IMR-90 (cell line): ENCODE measurements around the gene PDXDC1. TPM values are rescaled to one million over a fixed set of nuclear protein-coding genes. Genes with fewer than 3 reads are reported as not detected.
"Not testable (repeated sequence)": the region's sequence is repeated elsewhere in the genome, so short reads cannot be mapped to it uniquely, and the experiment has no call there.

Experiments
- ATAC-seq: fragments of 200-7000 bp; cut with Tn5 transposase; 2 replicates; pipeline ENCODE4 v1.9.1; 2020; ENCODE audit warnings: low read depth, mild to moderate bottlenecking, moderate library complexity
- BruUV-seq: library from RNA; stranded (reverse); fragments of 400-500 nt; replicated peaks from 2 replicates; lab custom pipeline; 2021; lab: Mats Ljungman, UMichigan
- CTCF ChIA-PET: fragments of 300-600 bp; formaldehyde crosslinking; extraction: SDS; loops from one replicate; lab custom pipeline; 2021; ENCODE audit warnings: antibody characterized with exemption; lab: Yijun Ruan, JAX
- POLR2A ChIA-PET: fragments of 300-600 bp; sonication (Branson Sonifier 250); formaldehyde crosslinking; loops from one replicate; lab custom pipeline; 2022; ENCODE audit warnings: antibody characterized with exemption; ENCODE audit not compliant: unreplicated experiment; lab: Charles Lee
- DNase-seq: peaks from one replicate; pipeline ENCODE4 v3.0.0; 2013
- H2AFZ ChIP-seq: replicated peaks from 2 replicates; pipeline ENCODE3; 2013; ENCODE audit warnings: low read length, mild to moderate bottlenecking; ENCODE audit not compliant: poor library complexity
- H2AK5ac ChIP-seq: 2 replicates; pipeline ENCODE4 v1.6.1; 2013; ENCODE audit warnings: low read depth, low read length, inconsistent platforms
- H2AK9ac ChIP-seq: replicated peaks from 2 replicates; pipeline ENCODE3; 2013; ENCODE audit warnings: mild to moderate bottlenecking, low read depth, low read length, moderate library complexity; ENCODE audit not compliant: poor library complexity
- H2BK120ac ChIP-seq: 2 replicates; pipeline ENCODE4 v1.6.1; 2013; ENCODE audit warnings: low read depth, low read length, inconsistent platforms
- H2BK15ac ChIP-seq: 3 replicates; pipeline ENCODE4 v1.6.1; 2013; ENCODE audit warnings: low read depth, low read length, inconsistent platforms
- H2BK20ac ChIP-seq: 2 replicates; pipeline ENCODE4 v1.6.1; 2013; ENCODE audit warnings: low read depth, mild to moderate bottlenecking, inconsistent platforms, low read length, moderate library complexity
- H2BK5ac ChIP-seq: 2 replicates; pipeline ENCODE4 v1.6.1; 2013; ENCODE audit warnings: mild to moderate bottlenecking, low read depth, low read length, inconsistent platforms; ENCODE audit not compliant: poor library complexity, severe bottlenecking
- H3K14ac ChIP-seq: replicated peaks from 2 replicates; pipeline ENCODE4 v1.6.1; 2013; ENCODE audit warnings: low read depth, low read length, inconsistent platforms
- H3K18ac ChIP-seq: 2 replicates; pipeline ENCODE4 v1.6.1; 2013; ENCODE audit warnings: low read depth, low read length, control low read depth
- H3K23ac ChIP-seq: 2 replicates; pipeline ENCODE4 v1.6.1; 2013; ENCODE audit warnings: low read depth, low read length, inconsistent platforms
- H3K27ac ChIP-seq: 2 replicates; pipeline ENCODE4 v1.5.1; 2013; ENCODE audit warnings: mild to moderate bottlenecking, control low read depth, low read length; ENCODE audit not compliant: insufficient read depth
- H3K27me3 ChIP-seq: 2 replicates; pipeline ENCODE4 v1.6.1; 2013; ENCODE audit warnings: low read length; ENCODE audit not compliant: control insufficient read depth, insufficient read depth
- H3K36me3 ChIP-seq: 2 replicates; pipeline ENCODE4 v1.6.1; 2013; ENCODE audit warnings: low read length, mixed read lengths; ENCODE audit not compliant: control insufficient read depth, insufficient read depth
- H3K4ac ChIP-seq: 2 replicates; pipeline ENCODE4 v1.6.1; 2013; ENCODE audit warnings: low read depth, low read length, inconsistent platforms
- H3K4me1 ChIP-seq: 2 replicates; pipeline ENCODE4 v1.6.1; 2013; ENCODE audit warnings: low read length, mixed read lengths; ENCODE audit not compliant: control insufficient read depth, insufficient read depth
- H3K4me2 ChIP-seq: 2 replicates; pipeline ENCODE4 v1.6.1; 2013; ENCODE audit warnings: low read depth, mild to moderate bottlenecking, control low read depth, low read length, moderate library complexity
- H3K4me3 ChIP-seq: 2 replicates; pipeline ENCODE4 v1.5.1; 2013; ENCODE audit warnings: low read depth, mild to moderate bottlenecking, control low read depth, low read length, moderate library complexity; ENCODE audit not compliant: insufficient read depth
- H3K56ac ChIP-seq: 2 replicates; pipeline ENCODE4 v1.6.1; 2013; ENCODE audit warnings: low read length, inconsistent platforms; ENCODE audit not compliant: insufficient read depth; ENCODE audit errors: extremely low read depth
- H3K79me1 ChIP-seq, 2 experiments: 2 replicates each; pipeline ENCODE4 v1.6.1; 2013; ENCODE audit warnings: low read length in 2 of 2, inconsistent platforms in 1 of 2, low read depth in 1 of 2
- H3K9ac ChIP-seq: 2 replicates; pipeline ENCODE4 v1.6.1; 2013; ENCODE audit warnings: low read depth, low read length, control low read depth
- H3K9me1 ChIP-seq: 2 replicates; pipeline ENCODE4 v1.6.1; 2013; ENCODE audit warnings: low read length, inconsistent platforms; ENCODE audit not compliant: insufficient read depth
- H3K9me3 ChIP-seq: 2 replicates; pipeline ENCODE4 v1.6.1; 2013; ENCODE audit warnings: low read length; ENCODE audit not compliant: control insufficient read depth, insufficient read depth
- H4K20me1 ChIP-seq: 2 replicates; pipeline ENCODE4 v1.6.1; 2013; ENCODE audit warnings: low read length, inconsistent platforms; ENCODE audit not compliant: insufficient read depth
- H4K5ac ChIP-seq: 2 replicates; pipeline ENCODE4 v1.6.1; 2013; ENCODE audit warnings: mild to moderate bottlenecking, low read depth, low read length, control low read depth
- H4K8ac ChIP-seq, 2 experiments: 2 replicates each; pipeline ENCODE4 v1.6.1; 2013; ENCODE audit warnings: low read depth in 2 of 2, low read length in 2 of 2, control low read depth in 1 of 2, inconsistent platforms in 1 of 2
- H4K91ac ChIP-seq: 2 replicates; pipeline ENCODE4 v1.6.1; 2013; ENCODE audit warnings: low read depth, low read length, inconsistent platforms; ENCODE audit not compliant: insufficient read depth
- WGBS, 2 experiments: methylation state at CpG; one replicate each; pipeline versions ENCODE4 v1.1.5 to v1.1.7; 2013; ENCODE audit warnings: missing lambda C conversion rate in 2 of 2; ENCODE audit not compliant: insufficient read length in 1 of 2; ENCODE audit errors: extremely low coverage in 2 of 2; 5-methylcytosine and 5-hydroxymethylcytosine counted together
- dilution Hi-C: fragments of 300-500 bp; cut with HindIII; formaldehyde crosslinking; loops from one replicate; pipeline ENCODE4 v1.14.3; 2018; ENCODE audit warnings: low sequenced_read_pairs; ENCODE audit not compliant: unreplicated experiment
- in situ Hi-C: fragments of 300-500 bp; cut with MboI; formaldehyde crosslinking; loops from 3 replicates; pipeline ENCODE4 v1.14.3; 2019; ENCODE audit warnings: low sequenced_read_pairs, inconsistent platforms, mixed read lengths
- intact Hi-C: fragments of 100-400 bp; cut with micrococcal nuclease; formaldehyde crosslinking; loops from 2 replicates; pipeline ENCODE4 v1.10.0; 2022
- polyA plus RNA-seq, 3 experiments: library from polyadenylated mRNA; depleted of rRNA; stranded (reverse); fragments of >200 nt; gene quantifications; 2 replicates each; pipeline ENCODE4 v1.2.3, GENCODE V29; 2012; ENCODE audit warnings: low replicate concordance in 1 of 3
- total RNA-seq: library from RNA; depleted of rRNA; stranded (reverse); fragments of >200 nt; gene quantifications from 2 replicates; pipeline ENCODE4 v1.2.3, GENCODE V29; 2012

The PDXDC1 gene
- total and polyA plus RNA-seq, 2 of the 4 experiments (the other 2 are of a cell fraction) = 68.7 to 117 TPM

- in situ Hi-C loops, intact Hi-C loops, dilution Hi-C loops, ATAC-seq, H4K91ac ChIP-seq, H3K9me3 ChIP-seq, H3K4me2 ChIP-seq, H3K36me3 ChIP-seq, H3K14ac ChIP-seq, H3K56ac ChIP-seq, H2BK5ac ChIP-seq, CTCF ChIA-PET, DNase-seq, H3K27me3 ChIP-seq, H3K23ac ChIP-seq, H2AK5ac ChIP-seq, H3K4ac ChIP-seq, BruUV-seq, H3K27ac ChIP-seq, H3K9me1 ChIP-seq, H3K9ac ChIP-seq, H3K4me3 ChIP-seq, H4K8ac ChIP-seq, H2BK20ac ChIP-seq, H4K5ac ChIP-seq, H2AK9ac ChIP-seq, H2AFZ ChIP-seq, H3K4me1 ChIP-seq, H2BK15ac ChIP-seq, H2BK120ac ChIP-seq, H3K18ac ChIP-seq, POLR2A ChIA-PET: not testable (repeated sequence)
- Histone ChIP-seq H4K20me1 (peaks cover 71% of the 10 kb centered on the region), H3K79me1 (peaks cover 13 to 63% of the 10 kb centered on the region in 2 experiments; a peak in 3 of 4 replicates)
- WGBS, 2 experiments = 97% methylated on average over 7 of the region's 8 CpGs; no CpG with 5 or more reads in 1 of the 2 experiments
These were observed 3.5 kb downstream of the PDXDC1 start for GRCh38 chr16:14978281-14978680.

GRCh38 chr16:14978908-14979307 lies 4.1 kb downstream of the PDXDC1 start:
- in situ Hi-C loops = not testable (repeated sequence)
- peaks cover 75% of the 10 kb centered on the region for H4K20me1 ChIP-seq

More at GRCh38 chr16:14978908-14979307, 4.1 kb downstream of the PDXDC1 start:
- H3K18ac ChIP-seq, CTCF ChIA-PET, H3K27me3 ChIP-seq, H3K23ac ChIP-seq, DNase-seq, H3K4me1 ChIP-seq, H4K8ac ChIP-seq, H3K36me3 ChIP-seq, H2BK15ac ChIP-seq, H3K9me3 ChIP-seq, POLR2A ChIA-PET, H2BK20ac ChIP-seq, H2AK9ac ChIP-seq, H2BK5ac ChIP-seq, H3K9ac ChIP-seq, H4K91ac ChIP-seq, ATAC-seq, H3K4me2 ChIP-seq, H2AK5ac ChIP-seq, dilution Hi-C loops, H3K4me3 ChIP-seq, H3K14ac ChIP-seq, H4K5ac ChIP-seq, H2AFZ ChIP-seq, H3K56ac ChIP-seq, H3K27ac ChIP-seq, H2BK120ac ChIP-seq, intact Hi-C loops, BruUV-seq, H3K9me1 ChIP-seq, H3K4ac ChIP-seq: not testable (repeated sequence)
- 74% methylated on average over 2 of the region's 4 CpGs; no CpG with 5 or more reads in 1 of the 2 experiments for WGBS, 2 experiments
- H3K79me1 ChIP-seq = peaks cover 13 to 65% of the 10 kb centered on the region in 2 experiments; a peak in 3 of 4 replicates
